DND-41 (cell line): ENCODE measurements around the gene DRC7.

Experiments used
- CTCF ChIP-seq: IDR thresholded peaks from 2 replicates; pipeline ENCODE4 v1.5.1; 2012; ENCODE audit warnings: borderline replicate concordance, low read length, moderate library complexity, mild to moderate bottlenecking; ENCODE audit not compliant: poor library complexity, severe bottlenecking; ENCODE audit errors: extremely low read depth
- EZH2 ChIP-seq: IDR thresholded peaks from 3 replicates; pipeline ENCODE4 v1.6.1; 2012; ENCODE audit warnings: borderline replicate concordance, low read depth, mild to moderate bottlenecking, moderate library complexity, low read length, inconsistent platforms; ENCODE audit not compliant: severe bottlenecking

DNA sequence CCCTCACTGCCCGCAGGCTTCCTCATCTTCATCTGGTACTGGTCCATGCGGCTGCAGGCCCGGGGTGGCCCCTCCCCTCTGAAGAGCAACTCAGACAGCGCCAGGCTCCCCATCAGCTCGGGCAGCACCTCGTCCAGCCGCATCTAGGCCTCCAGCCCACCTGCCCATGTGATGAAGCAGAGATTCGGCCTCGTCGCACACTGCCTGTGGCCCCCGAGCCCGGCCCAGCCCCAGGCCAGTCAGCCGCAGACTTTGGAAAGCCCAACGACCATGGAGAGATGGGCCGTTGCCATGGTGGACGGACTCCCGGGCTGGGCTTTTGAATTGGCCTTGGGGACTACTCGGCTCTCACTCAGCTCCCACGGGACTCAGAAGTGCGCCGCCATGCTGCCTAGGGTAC lies 31.2 kb upstream of the DRC7 start:
- TF ChIP-seq CTCF (no peak), EZH2 (no peak)
